Right hindlimb (tissue), 1 donor: ENCODE measurements around the gene RAB8B.
"Not testable (repeated sequence)": the region's sequence is repeated elsewhere in the genome, so short reads cannot be mapped to it uniquely, and the experiment has no call there.

Experiments used
- DNase-seq: peaks from one replicate; pipeline ENCODE4 v3.0.0-alpha.2; 2018

Gene RAB8B

DNA sequence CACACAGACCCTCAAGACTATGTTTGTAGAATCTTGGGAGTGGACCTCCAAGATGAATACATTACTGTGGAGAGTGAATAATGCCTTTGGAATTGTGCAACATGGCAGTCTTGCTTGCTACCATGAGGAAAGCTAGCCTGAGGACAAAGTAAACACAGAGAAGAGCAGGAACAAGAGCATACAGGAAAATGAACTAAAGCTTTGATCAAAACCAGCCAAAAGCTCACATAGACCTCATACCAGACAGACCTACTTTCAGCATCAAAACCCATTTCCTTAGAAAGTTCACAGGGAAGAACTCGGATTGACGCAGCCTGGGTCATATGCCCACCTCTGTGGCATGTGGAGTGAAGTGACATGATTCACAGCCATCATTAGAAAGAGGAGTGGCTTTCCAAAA is 3.3 kb upstream of the RAB8B start:
- no peak for DNase-seq

GRCh38 chr15:63187589-63188226 is 1.7 kb upstream of the RAB8B start:
- no peak for DNase-seq

- DNase-seq = no peak
Observed at GRCh38 chr15:63188247-63188925, 1.0 kb upstream of the RAB8B start.

DNA sequence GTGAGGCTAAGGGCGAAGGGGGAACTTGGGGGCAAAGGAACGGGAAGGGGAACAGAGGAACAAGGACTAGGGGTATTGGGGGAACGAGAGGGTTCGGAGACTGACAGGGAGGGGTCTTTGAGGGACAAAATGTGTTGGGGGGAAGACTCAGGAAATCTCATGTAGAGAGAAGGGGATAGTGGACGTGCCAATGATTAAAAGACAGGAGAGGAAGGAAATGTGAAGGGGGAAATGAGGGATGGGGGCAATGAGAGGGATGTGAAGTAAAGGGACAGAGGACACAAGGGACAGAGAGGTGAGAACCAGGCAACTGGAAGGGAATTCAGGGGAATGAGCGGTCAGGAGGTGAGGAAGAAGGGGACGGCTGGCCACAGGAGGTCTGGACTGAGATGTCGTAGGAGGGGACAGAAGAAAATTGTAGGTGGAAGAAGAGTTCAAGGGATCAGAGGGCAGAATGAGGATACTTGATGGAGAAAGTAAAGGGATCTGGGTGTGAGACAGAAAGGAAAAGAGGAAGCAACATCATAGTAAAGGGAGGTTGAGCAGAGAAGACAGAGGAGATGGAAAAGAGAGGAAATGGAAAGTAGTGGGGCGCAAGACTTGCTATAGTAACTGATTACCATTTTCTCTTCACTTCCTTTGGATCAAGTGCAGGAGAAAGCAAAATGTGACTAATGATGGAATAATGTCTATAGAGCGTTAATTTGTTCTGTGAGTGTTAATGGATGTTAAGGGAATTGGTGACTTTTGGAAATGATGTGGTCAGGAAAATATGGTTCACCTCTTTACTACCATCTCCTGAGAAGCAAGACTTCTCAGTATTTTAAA is 749 bp downstream of the RAB8B start:
- DNase-seq = no peak

DNA sequence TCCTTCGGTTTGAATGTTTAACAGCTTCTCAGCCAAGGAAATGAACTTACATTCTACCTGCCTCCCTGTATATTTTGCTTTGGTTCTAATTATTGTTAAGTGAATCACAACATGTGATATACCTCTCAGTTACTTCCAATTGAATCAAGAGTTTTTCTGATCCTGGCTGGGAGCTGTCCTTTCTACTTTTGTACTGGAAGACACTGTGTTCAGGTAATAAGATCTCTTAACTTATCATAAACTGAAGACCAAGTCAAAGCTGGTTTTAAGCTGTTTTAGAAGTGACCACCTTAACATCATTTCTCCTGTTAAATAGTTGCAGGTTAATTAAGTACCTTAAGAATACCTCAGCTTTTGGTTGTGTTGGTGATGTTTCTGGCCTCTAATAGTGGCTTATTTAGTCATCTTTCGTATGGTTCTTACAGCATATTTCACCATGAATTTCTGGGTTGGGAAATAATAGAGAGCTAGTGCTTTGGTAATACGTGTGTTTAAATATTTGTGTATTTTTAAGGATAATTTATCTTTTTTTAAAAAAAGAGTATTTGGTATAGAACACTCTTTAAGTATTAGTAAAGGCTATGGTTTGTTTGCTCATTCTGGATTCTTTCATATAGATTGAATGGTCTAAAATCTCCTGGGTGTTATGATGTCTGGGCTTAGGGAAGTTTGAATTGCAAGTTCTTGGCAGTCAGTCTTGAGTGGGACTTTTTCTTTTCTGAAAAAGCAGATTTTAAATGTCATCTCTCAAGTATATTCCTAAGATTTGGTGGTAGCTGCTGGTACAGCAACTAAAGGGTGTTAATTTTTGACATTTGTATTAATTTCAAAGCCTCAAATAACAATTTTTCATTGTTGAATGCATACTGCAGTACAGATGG is 1.6 kb downstream of the RAB8B start:
- no peak for DNase-seq

DNA sequence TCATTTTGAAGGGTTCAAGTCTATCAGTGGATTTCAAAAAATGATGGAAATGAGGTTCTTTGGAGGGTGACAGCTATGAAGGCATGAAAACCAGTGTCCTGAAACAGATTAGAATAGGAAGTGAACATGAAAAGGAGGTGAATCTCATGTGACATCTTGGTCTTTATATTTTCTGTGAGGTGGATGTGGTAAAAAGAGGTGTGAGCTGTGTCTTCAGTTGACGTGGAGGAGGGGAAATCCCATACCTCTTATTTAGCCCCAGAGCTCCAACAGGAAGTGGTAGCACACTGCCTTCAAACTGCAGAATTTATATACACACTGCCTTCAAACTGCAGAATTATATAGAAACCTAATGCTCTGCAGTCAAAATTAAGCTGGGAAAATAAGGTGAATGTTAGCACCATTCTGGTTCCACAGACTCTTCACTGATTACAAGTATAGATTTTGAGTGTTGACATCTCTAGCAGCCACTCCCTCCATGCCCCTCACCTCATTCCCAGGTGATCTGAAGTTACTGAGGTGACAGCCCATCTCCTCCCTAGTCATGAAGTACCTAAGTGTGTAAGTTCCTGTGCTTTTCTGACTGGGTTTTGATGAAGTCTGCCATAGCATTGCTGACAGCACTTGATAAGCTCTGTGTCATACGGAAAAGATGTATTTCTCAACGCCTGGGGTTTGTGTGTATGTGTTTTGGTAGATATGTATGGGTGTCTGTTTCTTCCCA is 2.7 kb downstream of the RAB8B start:
- no peak for DNase-seq

GRCh38 chr15:63192619-63193206 is 3.3 kb downstream of the RAB8B start:
- no peak for DNase-seq

GRCh38 chr15:63194302-63194701 is 4.9 kb downstream of the RAB8B start:
- DNase-seq = no peak

DNA sequence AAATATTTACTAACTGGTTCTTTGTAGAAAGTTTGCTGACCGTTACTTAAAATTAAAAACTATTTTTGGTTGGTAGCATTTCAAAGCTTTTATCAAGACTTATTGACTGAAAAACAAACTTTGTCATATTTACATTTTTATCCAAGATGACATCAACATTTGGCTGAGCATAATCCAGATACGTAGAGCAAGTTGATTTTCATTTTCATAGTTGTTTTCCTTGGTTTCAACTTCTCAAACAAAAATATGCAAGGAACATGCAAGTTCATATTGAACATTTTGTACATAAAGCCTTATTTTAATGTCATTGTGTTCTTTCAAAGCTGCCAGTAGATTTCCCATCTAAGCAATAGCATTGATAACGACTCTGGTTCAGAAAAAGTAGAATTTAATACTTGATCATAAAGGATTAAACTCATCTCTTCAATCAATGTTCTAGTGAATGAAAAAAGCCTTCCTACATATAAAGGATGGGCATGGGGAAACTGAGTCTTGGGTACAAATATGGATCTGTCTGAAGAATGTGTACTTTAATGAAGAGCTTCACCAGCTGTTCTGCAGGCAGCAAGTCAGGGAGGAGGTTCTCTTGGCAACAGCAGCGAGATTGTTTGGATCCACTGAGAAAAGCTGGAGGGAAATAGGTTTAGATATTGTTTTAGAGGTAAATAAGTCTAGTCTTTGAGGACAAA is 5.6 kb downstream of the RAB8B start:
- DNase-seq = no peak

GRCh38 chr15:63195569-63196015 is 6.2 kb downstream of the RAB8B start:
- DNase-seq = no peak

GRCh38 chr15:63196842-63197241 is 7.4 kb downstream of the RAB8B start:
- DNase-seq = no peak

- DNase-seq = no peak
Observed at GRCh38 chr15:63197626-63198025, 8.2 kb downstream of the RAB8B start.

DNA sequence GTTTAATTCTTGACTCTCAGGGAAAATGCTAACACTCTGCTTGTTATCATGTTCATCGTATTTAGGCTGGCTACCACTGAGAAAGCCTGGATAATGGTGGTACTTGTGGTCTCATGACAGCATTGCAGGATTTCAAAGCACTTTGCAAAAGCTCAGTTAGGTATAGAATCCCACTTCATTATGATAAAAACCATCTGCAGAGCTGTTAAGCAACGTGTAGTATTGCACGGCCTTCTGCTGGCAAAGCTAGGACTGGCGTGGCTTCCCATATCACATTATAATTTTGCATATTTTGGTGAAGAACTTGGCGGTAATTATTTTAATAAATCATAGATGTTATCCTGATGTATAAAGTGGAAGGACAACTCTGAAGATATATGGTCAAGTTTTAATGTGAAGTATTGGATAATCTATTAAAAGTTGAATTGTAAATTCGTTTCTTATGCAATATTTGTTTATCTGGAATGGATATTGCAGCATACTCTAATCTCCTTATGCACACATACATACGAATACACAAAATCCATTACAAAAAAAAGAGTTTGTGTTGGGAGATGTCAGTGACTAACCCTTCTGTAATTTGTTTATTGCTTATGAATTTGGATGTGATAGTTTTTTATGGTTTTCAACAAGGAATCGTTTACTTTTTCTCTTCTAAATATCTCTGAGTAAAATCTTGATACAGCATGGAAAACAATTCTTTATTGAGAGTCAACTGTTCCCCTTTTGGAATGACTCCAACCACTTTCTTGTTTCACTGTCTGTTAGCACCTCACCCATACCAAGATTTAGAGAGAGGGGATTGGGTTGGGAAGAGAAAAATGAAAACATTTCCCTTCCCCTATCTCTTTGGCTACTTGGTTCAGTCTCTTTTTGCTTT is 9.2 kb downstream of the RAB8B start:
- DNase-seq = no peak

DNA sequence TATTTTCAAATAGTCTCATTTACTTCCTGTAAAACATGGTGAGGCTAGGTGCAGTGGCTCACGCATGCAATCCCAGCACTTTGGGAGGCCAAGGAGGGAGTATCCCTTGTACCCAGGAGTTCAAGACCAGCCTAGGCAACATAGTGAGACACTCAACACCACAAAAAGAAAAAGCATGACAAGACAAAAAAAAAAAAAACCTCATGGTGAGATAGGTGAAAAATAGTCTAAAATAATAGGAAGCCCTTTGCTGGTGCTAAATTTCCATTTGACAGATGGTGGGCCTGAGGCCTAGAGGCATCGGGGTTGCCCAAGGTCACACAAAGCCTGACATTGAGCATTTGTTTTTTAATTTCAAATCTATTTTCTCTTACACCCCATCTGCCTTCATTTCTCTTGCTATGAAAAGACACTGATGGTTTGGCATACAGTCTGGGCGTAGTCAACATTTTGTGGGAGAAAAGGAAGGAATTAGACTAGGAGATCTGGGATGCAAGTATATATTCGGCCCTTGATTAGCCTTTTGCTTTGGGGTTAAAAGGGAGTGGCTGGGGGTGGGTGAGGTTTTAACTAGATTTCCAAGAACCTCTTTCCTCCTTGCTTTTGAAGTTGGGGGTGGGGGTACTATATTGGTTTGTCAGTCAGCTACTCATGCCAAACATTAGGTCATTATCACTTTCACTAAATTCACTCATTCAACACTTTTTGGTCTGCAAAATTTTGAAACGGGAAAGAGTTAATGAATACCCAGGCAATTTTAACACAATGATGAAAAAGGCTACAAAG is 11.3 kb downstream of the RAB8B start:
- no peak for DNase-seq

- no peak for DNase-seq
Observed at GRCh38 chr15:63202861-63203260, 13.5 kb downstream of the RAB8B start.

DNA sequence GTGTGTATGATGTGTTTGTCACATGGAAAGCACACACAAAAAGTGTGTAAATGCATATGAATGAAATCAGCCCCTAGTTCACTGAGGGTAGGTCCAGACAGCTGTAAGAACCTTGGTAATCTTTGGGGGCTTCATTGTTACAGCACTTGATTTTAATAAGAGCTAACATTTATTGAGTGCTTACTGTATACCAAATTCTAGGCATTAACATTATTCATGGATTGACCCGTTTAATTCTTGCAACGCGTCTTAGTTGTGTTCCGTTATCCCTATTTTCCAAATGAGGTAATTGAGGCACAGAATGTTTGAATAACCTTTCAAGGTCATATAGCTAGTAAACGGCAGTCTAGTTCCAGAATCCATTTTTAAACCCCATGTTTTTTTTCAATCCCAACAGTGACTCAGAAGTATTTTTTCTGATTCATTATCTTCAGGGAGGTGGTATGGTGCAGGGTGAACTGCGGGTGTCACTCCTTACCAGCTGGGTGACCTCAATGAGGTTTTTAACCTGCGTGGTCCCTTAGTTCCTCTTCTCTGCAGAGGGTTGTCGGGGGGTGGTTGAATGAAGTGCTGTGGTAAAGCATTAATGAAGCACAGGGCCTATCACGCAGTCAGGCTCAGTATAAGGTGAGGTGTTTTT is 14.2 kb downstream of the RAB8B start:
- no peak for DNase-seq

GRCh38 chr15:63206079-63206478 is 16.7 kb downstream of the RAB8B start:
- DNase-seq = no peak

GRCh38 chr15:63208824-63209223 is 19.4 kb downstream of the RAB8B start:
- DNase-seq = not testable (repeated sequence)
